Cortex of kidney (tissue), 1 donor: Measurements from ENCODE around the gene MGST2.
"Not testable (repeated sequence)": the region's sequence is repeated elsewhere in the genome, so short reads cannot be mapped to it uniquely, and the experiment has no call there.

Experiments used
- DNase-seq: peaks from one replicate; lab custom pipeline; 2025; lab: John Stamatoyannopoulos, UW

The MGST2 gene

GRCh38 chr4:139669890-139670289 lies 4.3 kb downstream of the MGST2 start:
- no peak for DNase-seq

- DNase-seq, result no peak
Measured at GRCh38 chr4:139670775-139671174, 5.2 kb downstream of the MGST2 start.

- no peak for DNase-seq
Measured at GRCh38 chr4:139672215-139672614, 6.6 kb downstream of the MGST2 start.

- no peak for DNase-seq
Measured at GRCh38 chr4:139672732-139673131, 7.1 kb downstream of the MGST2 start.

- DNase-seq, result no peak
Measured at GRCh38 chr4:139674875-139675550, 9.4 kb downstream of the MGST2 start.

- DNase-seq, result no peak
Measured at GRCh38 chr4:139675651-139676050, 10.0 kb downstream of the MGST2 start.

GRCh38 chr4:139676365-139676764 lies 10.7 kb downstream of the MGST2 start:
- no peak for DNase-seq

- DNase-seq, result no peak
Measured at GRCh38 chr4:139676913-139677585, 11.4 kb downstream of the MGST2 start.

GRCh38 chr4:139682309-139682708 lies 16.7 kb downstream of the MGST2 start:
- no peak for DNase-seq

GRCh38 chr4:139682741-139683151 lies 17.1 kb downstream of the MGST2 start:
- no peak for DNase-seq

- DNase-seq, result no peak
Measured at GRCh38 chr4:139684351-139684750, 18.7 kb downstream of the MGST2 start.

GRCh38 chr4:139685180-139685579 lies 19.6 kb downstream of the MGST2 start:
- no peak for DNase-seq

- no peak for DNase-seq
Measured at GRCh38 chr4:139686130-139686529, 20.5 kb downstream of the MGST2 start.

GRCh38 chr4:139686988-139687387 lies 21.4 kb downstream of the MGST2 start:
- DNase-seq, result no peak

- no peak for DNase-seq
Measured at GRCh38 chr4:139689093-139689722, 23.6 kb downstream of the MGST2 start.

GRCh38 chr4:139690419-139690818 lies 24.8 kb downstream of the MGST2 start:
- DNase-seq, result no peak

GRCh38 chr4:139692309-139693012 lies 26.8 kb downstream of the MGST2 start:
- DNase-seq, result no peak

GRCh38 chr4:139694522-139695107 lies 29.0 kb downstream of the MGST2 start:
- DNase-seq, result no peak

GRCh38 chr4:139696491-139696890 lies 30.9 kb downstream of the MGST2 start:
- no peak for DNase-seq

GRCh38 chr4:139698167-139698925 lies 32.7 kb downstream of the MGST2 start:
- not testable (repeated sequence) for DNase-seq

- no peak for DNase-seq
Measured at GRCh38 chr4:139700568-139700967, 34.9 kb downstream of the MGST2 start.
